GM12872 (cell line): ENCODE measurements around the gene PRKACA.

Experiments used
- CTCF ChIP-seq: IDR thresholded peaks from 3 replicates; pipeline ENCODE4 v1.5.1; 2011; ENCODE audit warnings: low read depth, mild to moderate bottlenecking, low read length, moderate library complexity; ENCODE audit not compliant: insufficient read depth

Gene PRKACA

GRCh38 chr19:14118165-14119051, 846 bp upstream of the PRKACA start:
- TF ChIP-seq CTCF = no peak

- TF ChIP-seq CTCF = no peak
Measured at GRCh38 chr19:14116918-14117578, 514 bp downstream of the PRKACA start.

GRCh38 chr19:14116525-14116917, 1.0 kb downstream of the PRKACA start:
- no peak for TF ChIP-seq CTCF

GRCh38 chr19:14115756-14116155, 1.8 kb downstream of the PRKACA start:
- TF ChIP-seq CTCF = no peak

GRCh38 chr19:14114854-14115253, 2.7 kb downstream of the PRKACA start:
- TF ChIP-seq CTCF = peak; percentile 68

- no peak for TF ChIP-seq CTCF
Measured at GRCh38 chr19:14114439-14114838, 3.1 kb downstream of the PRKACA start.

GRCh38 chr19:14113762-14114414, 3.7 kb downstream of the PRKACA start:
- TF ChIP-seq CTCF = peak; percentile 52
